Measurements from ENCODE around the gene DMXL1.

- TF ChIP-seq CTCF (conservative IDR thresholded peaks at IDR 0.05 in 1 of 2, IDR thresholded peaks at IDR 0.05 in 1 of 2; ENCODE audit: extremely low read depth in 1 of 2, insufficient read depth in 1 of 2, low read depth in 1 of 2, low read length in 2 of 2), result no peak
- no peak for TF ChIP-seq EZH2 (IDR thresholded peaks at IDR 0.05; ENCODE audit: borderline replicate concordance, low read length)
Measured at GRCh38 chr5:119049824-119050449, 20.9 kb upstream of the DMXL1 start.
